ENCODE measurements around the gene TNNT3. TPM values are rescaled to one million over a fixed set of nuclear protein-coding genes. Genes with fewer than 3 reads are reported as not detected.

The TNNT3 gene
- total RNA-seq, 2 experiments from 2014 or later = 4.7 to 6.2 TPM

- Histone ChIP-seq H3K9me2 (ENCODE audit: insufficient read depth, low read length) (no peaks in the 10 kb centered on the region), H3K36me3 (ENCODE audit: insufficient read depth, low read length) (no peaks in the 10 kb centered on the region), H3K4me3 (ENCODE audit: low read depth, low read length, poor library complexity, severe bottlenecking) (no peak overlapping the region), H3K4me2 (ENCODE audit: low read length) (no peak overlapping the region), H2AFZ (ENCODE audit: low read length) (no peak overlapping the region), H3K27ac (ENCODE audit: low read depth, low read length, poor library complexity, severe bottlenecking) (no peak overlapping the region), H3K9me3 (ENCODE audit: low read length) (no peaks in the 10 kb centered on the region), H4K20me1 (ENCODE audit: insufficient read depth, low read length) (no peaks in the 10 kb centered on the region), H3K79me2 (ENCODE audit: insufficient read depth, low read depth, low read length) (no peaks in the 10 kb centered on the region), H3K4me1 (ENCODE audit: insufficient read depth, low read length, poor library complexity, severe bottlenecking) (no peaks in the 10 kb centered on the region)
- TF ChIP-seq EZH2phosphoT487 (IDR thresholded peaks at IDR 0.05; ENCODE audit: borderline replicate concordance, low read depth, low read length) = no peak
- TF ChIP-seq CTCF (conservative IDR thresholded peaks at IDR 0.05; ENCODE audit: low read length) = no peak
- ChIA-PET POLR2A (interaction anchor here (0.7 kb wide), 1 partner anchor 1217 kb away, joined by 6 read pairs; no protein-coding TSS in a partner anchor), CTCF (ENCODE audit: unreplicated experiment) (interaction anchor here (0.7 kb wide), 1 partner anchor 198 kb away, joined by 3 read pairs; no protein-coding TSS in a partner anchor)
- no TSS peak for BruUV-seq (replicated peaks)
- no peak for DNase-seq (ENCODE audit: low spot score)
- intact Hi-C loops (cut with micrococcal nuclease; ENCODE audit: unreplicated experiment) = loop anchor here (10.0 kb wide), 1 partner anchor 55 kb away; the partner anchor contains the start of gene PRR33
Observed at GRCh38 chr11:1949302-1949701, 29.8 kb downstream of the TNNT3 start.

- no peaks in the 10 kb centered on the region for H3K9me3 ChIP-seq (ENCODE audit: low read length)
- no peak overlapping the region for H2AFZ ChIP-seq (ENCODE audit: low read length)
- no TSS peak for BruUV-seq (replicated peaks)
- no peaks in the 10 kb centered on the region for H3K4me1 ChIP-seq (ENCODE audit: insufficient read depth, low read length, poor library complexity, severe bottlenecking)
- H3K4me3 ChIP-seq (ENCODE audit: low read depth, low read length, poor library complexity, severe bottlenecking) = no peak overlapping the region
- no peak overlapping the region for H3K27ac ChIP-seq (ENCODE audit: low read depth, low read length, poor library complexity, severe bottlenecking)
- H3K9me2 ChIP-seq (ENCODE audit: insufficient read depth, low read length) = no peaks in the 10 kb centered on the region
- no peaks in the 10 kb centered on the region for H4K20me1 ChIP-seq (ENCODE audit: insufficient read depth, low read length)
- no peaks in the 10 kb centered on the region for H3K36me3 ChIP-seq (ENCODE audit: insufficient read depth, low read length)
- ChIA-PET POLR2A (interaction anchor here (0.7 kb wide), 1 partner anchor 1217 kb away, joined by 6 read pairs; no protein-coding TSS in a partner anchor), CTCF (ENCODE audit: unreplicated experiment) (interaction anchor here (0.6 to 0.7 kb wide), 2 partner anchors 197 to 435 kb away, joined by 3 to 4 read pairs; no protein-coding TSS in a partner anchor)
- no peaks in the 10 kb centered on the region for H3K79me2 ChIP-seq (ENCODE audit: insufficient read depth, low read depth, low read length)
- DNase-seq (ENCODE audit: low spot score) = no peak
- intact Hi-C loops (cut with micrococcal nuclease; ENCODE audit: unreplicated experiment) = loop anchor here (10.0 kb wide), 1 partner anchor 55 kb away; the partner anchor contains the start of gene PRR33
- TF ChIP-seq EZH2phosphoT487 (IDR thresholded peaks at IDR 0.05; ENCODE audit: borderline replicate concordance, low read depth, low read length) (no peak), CTCF (conservative IDR thresholded peaks at IDR 0.05; ENCODE audit: low read length) (no peak)
- no peak overlapping the region for H3K4me2 ChIP-seq (ENCODE audit: low read length)
Observed at GRCh38 chr11:1949922-1950321, 30.4 kb downstream of the TNNT3 start.

- ChIA-PET CTCF (ENCODE audit: unreplicated experiment) (no interaction called here), POLR2A (no interaction called here)
- Histone ChIP-seq H3K4me3 (ENCODE audit: low read depth, low read length, poor library complexity, severe bottlenecking) (no peak overlapping the region), H3K9me3 (ENCODE audit: low read length) (no peaks in the 10 kb centered on the region), H4K20me1 (ENCODE audit: insufficient read depth, low read length) (no peaks in the 10 kb centered on the region), H3K79me2 (ENCODE audit: insufficient read depth, low read depth, low read length) (no peaks in the 10 kb centered on the region), H3K4me2 (ENCODE audit: low read length) (no peak overlapping the region), H3K9me2 (ENCODE audit: insufficient read depth, low read length) (no peaks in the 10 kb centered on the region), H3K4me1 (ENCODE audit: insufficient read depth, low read length, poor library complexity, severe bottlenecking) (no peaks in the 10 kb centered on the region), H3K36me3 (ENCODE audit: insufficient read depth, low read length) (no peaks in the 10 kb centered on the region), H3K27ac (ENCODE audit: low read depth, low read length, poor library complexity, severe bottlenecking) (no peak overlapping the region), H2AFZ (ENCODE audit: low read length) (no peak overlapping the region)
- intact Hi-C loops (cut with micrococcal nuclease; ENCODE audit: unreplicated experiment) = no loop called here
- TF ChIP-seq EZH2phosphoT487 (IDR thresholded peaks at IDR 0.05; ENCODE audit: borderline replicate concordance, low read depth, low read length) = no peak
- TF ChIP-seq CTCF (conservative IDR thresholded peaks at IDR 0.05; ENCODE audit: low read length) = no peak
- DNase-seq (ENCODE audit: low spot score) = no peak
- TSS peak; percentile 36 for BruUV-seq (replicated peaks)
Observed at GRCh38 chr11:1952806-1953482, 33.4 kb downstream of the TNNT3 start.
